H1 (cell line): ENCODE measurements around the gene CRACDL. TPM values are rescaled to one million over a fixed set of nuclear protein-coding genes. Genes with fewer than 3 reads are reported as not detected.

Source experiments
- CTCF ChIA-PET: fragments of 300-600 bp; sonication (Branson Sonifier 250); formaldehyde crosslinking; loops from one replicate; lab custom pipeline; 2021; ENCODE audit not compliant: partially characterized antibody; lab: Charles Lee
- POLR2A ChIA-PET: fragments of 300-600 bp; sonication (Branson Sonifier 250); formaldehyde crosslinking; loops from one replicate; lab custom pipeline; 2021; ENCODE audit warnings: inconsistent platforms; ENCODE audit not compliant: partially characterized antibody; lab: Charles Lee
- DNase-seq, 2 experiments: peaks; one replicate each; pipeline versions ENCODE4 v3.0.0 to v3.0.0-alpha.2; 2010 to 2022; ENCODE audit warnings: low spot score in 2 of 2, low read depth in 1 of 2, mixed read lengths in 1 of 2
- FAIRE-seq: peaks from 2 replicates; lab custom pipeline; 2011; peaks lifted over from hg19 to GRCh38; lab: Jason Lieb, UNC
- H2AFZ ChIP-seq: 2 replicates; pipeline ENCODE4 v1.8.1; 2012; ENCODE audit warnings: low read length, inconsistent platforms
- H2AK5ac ChIP-seq: 2 replicates; pipeline ENCODE4 v1.6.1; 2013; ENCODE audit warnings: low read depth, low read length
- H2BK120ac ChIP-seq: replicated peaks from 2 replicates; pipeline ENCODE3; 2013; ENCODE audit warnings: low read depth, low read length, inconsistent platforms
- H2BK12ac ChIP-seq: 2 replicates; pipeline ENCODE4 v1.6.1; 2013; ENCODE audit warnings: low read depth, low read length
- H2BK15ac ChIP-seq: 2 replicates; pipeline ENCODE4 v1.6.1; 2013; ENCODE audit warnings: low read length
- H2BK20ac ChIP-seq: 2 replicates; pipeline ENCODE4 v1.6.1; 2013; ENCODE audit warnings: low read length
- H2BK5ac ChIP-seq: 2 replicates; pipeline ENCODE4 v1.6.1; 2013; ENCODE audit warnings: low read depth, low read length
- H3K14ac ChIP-seq: 2 replicates; pipeline ENCODE4 v1.6.1; 2013; ENCODE audit warnings: inconsistent platforms; ENCODE audit not compliant: insufficient read length
- H3K18ac ChIP-seq: 2 replicates; pipeline ENCODE4 v1.6.1; 2013; ENCODE audit warnings: low read length; ENCODE audit errors: extremely low read depth
- H3K23ac ChIP-seq: 2 replicates; pipeline ENCODE4 v1.6.1; 2013; ENCODE audit warnings: inconsistent platforms; ENCODE audit not compliant: insufficient read length
- H3K23me2 ChIP-seq: 2 replicates; pipeline ENCODE4 v1.6.1; 2013; ENCODE audit warnings: low read depth, low read length
- H3K27ac ChIP-seq: 2 replicates; pipeline ENCODE4 v1.6.1; 2011; ENCODE audit warnings: low read depth, low read length, inconsistent platforms
- H3K27me3 ChIP-seq, 4 experiments: replicated peaks in 1 of 4; 1 replicate in 1 of 4; 2 replicates in 3 of 4; pipeline versions ENCODE4 v1.6.1 to v1.8.1; 2011 to 2013; ENCODE audit warnings: low read length in 3 of 4, mild to moderate bottlenecking in 3 of 4, inconsistent platforms in 2 of 4, mixed read lengths in 2 of 4, moderate library complexity in 1 of 4; ENCODE audit not compliant: control insufficient read depth in 3 of 4, insufficient read depth in 3 of 4; ENCODE audit errors: extremely low read depth in 1 of 4
- H3K36me3 ChIP-seq, 4 experiments: 2 replicates each; pipeline versions ENCODE4 v1.6.1 to v1.8.1; 2011 to 2013; ENCODE audit warnings: mild to moderate bottlenecking in 4 of 4, low read length in 3 of 4, moderate library complexity in 2 of 4, control low read depth in 1 of 4, inconsistent platforms in 1 of 4; ENCODE audit not compliant: insufficient read depth in 4 of 4, control insufficient read depth in 2 of 4
- H3K4ac ChIP-seq: replicated peaks from 2 replicates; pipeline ENCODE3; 2013; ENCODE audit warnings: low read length, low read depth, mixed read lengths, inconsistent platforms; ENCODE audit not compliant: insufficient read length
- H3K4me1 ChIP-seq, 4 experiments: replicated peaks in 1 of 4; 1 replicate in 1 of 4; 2 replicates in 3 of 4; pipeline versions ENCODE4 v1.6.1 to v1.8.1; 2011 to 2013; ENCODE audit warnings: low read length in 3 of 4, inconsistent platforms in 2 of 4, mixed read lengths in 1 of 4; ENCODE audit not compliant: insufficient read depth in 4 of 4, control insufficient read depth in 3 of 4
- H3K4me2 ChIP-seq, 2 experiments: 2 replicates each; pipeline versions ENCODE4 v1.6.1 to v1.8.1; 2011 to 2013; ENCODE audit warnings: low read depth in 2 of 2, low read length in 2 of 2, control low read depth in 1 of 2, inconsistent platforms in 1 of 2, mild to moderate bottlenecking in 1 of 2; ENCODE audit not compliant: insufficient read depth in 1 of 2
- H3K4me3 ChIP-seq, 4 experiments: fragments of 200-600, 300-600 bp in 1 of 4; sonication (generic), shearing (Covaris generic), sonication (Bioruptor Twin) in 1 of 4; 2 replicates each; pipeline versions ENCODE4 v1.5.1 to v1.8.1; 2011 to 2016; ENCODE audit warnings: low read length in 4 of 4, low read depth in 3 of 4, control low read depth in 2 of 4, inconsistent platforms in 2 of 4, mild to moderate bottlenecking in 2 of 4, mixed read lengths in 1 of 4, moderate library complexity in 1 of 4; ENCODE audit not compliant: insufficient read depth in 2 of 4; ENCODE audit errors: extremely low read depth in 1 of 4
- H3K56ac ChIP-seq: replicated peaks from 2 replicates; pipeline ENCODE3; 2013; ENCODE audit warnings: low read depth, mild to moderate bottlenecking, mixed read lengths, low read length, inconsistent platforms; ENCODE audit not compliant: insufficient read length
- H3K79me1 ChIP-seq: 2 replicates; pipeline ENCODE4 v1.6.1; 2013; ENCODE audit warnings: low read depth, low read length, control low read depth
- H3K79me2 ChIP-seq, 2 experiments: 2 replicates each; pipeline versions ENCODE4 v1.6.1 to v1.8.1; 2012 to 2013; ENCODE audit warnings: low read length in 2 of 2, mild to moderate bottlenecking in 2 of 2, inconsistent platforms in 1 of 2; ENCODE audit not compliant: insufficient read depth in 2 of 2, control insufficient read depth in 1 of 2
- H3K9ac ChIP-seq, 4 experiments: replicated peaks in 1 of 4; 1 replicate in 1 of 4; 2 replicates in 3 of 4; pipeline versions ENCODE4 v1.6.1 to v1.8.1; 2011 to 2013; ENCODE audit warnings: low read depth in 3 of 4, low read length in 3 of 4, control low read depth in 2 of 4, mild to moderate bottlenecking in 2 of 4, moderate library complexity in 2 of 4, inconsistent platforms in 1 of 4; ENCODE audit errors: extremely low read depth in 1 of 4
- H3K9me3 ChIP-seq, 2 experiments: 2 replicates each; pipeline versions ENCODE4 v1.6.1 to v1.8.1; 2012 to 2013; ENCODE audit warnings: mild to moderate bottlenecking in 2 of 2, moderate library complexity in 2 of 2, control low read depth in 1 of 2, inconsistent platforms in 1 of 2, low read depth in 1 of 2, low read length in 1 of 2, mixed read lengths in 1 of 2; ENCODE audit not compliant: insufficient read depth in 2 of 2
- H4K20me1 ChIP-seq, 2 experiments: replicated peaks in 1 of 2; 2 replicates each; pipeline versions ENCODE3 to v1.8.1; 2011 to 2013; ENCODE audit warnings: inconsistent platforms in 2 of 2, low read length in 2 of 2, mild to moderate bottlenecking in 1 of 2; ENCODE audit not compliant: insufficient read depth in 2 of 2, control insufficient read depth in 1 of 2
- H4K5ac ChIP-seq: 2 replicates; pipeline ENCODE4 v1.6.1; 2013; ENCODE audit warnings: low read length, low read depth, mixed read lengths, inconsistent platforms; ENCODE audit not compliant: insufficient read length
- H4K8ac ChIP-seq: 2 replicates; pipeline ENCODE4 v1.8.0; 2013; ENCODE audit warnings: mild to moderate bottlenecking, moderate library complexity, low read length, inconsistent platforms; ENCODE audit not compliant: insufficient read depth; ENCODE audit errors: extremely low read depth
- H4K91ac ChIP-seq: replicated peaks from 2 replicates; pipeline ENCODE3; 2013; ENCODE audit warnings: low read length, mixed read lengths, inconsistent platforms; ENCODE audit not compliant: insufficient read length
- ASH2L ChIP-seq: fragments of 200-600, 300-600 bp; sonication (generic); IDR thresholded peaks from one replicate; pipeline ENCODE4 v1.7.1; 2017; ENCODE audit warnings: low read length
- ATF3 ChIP-seq: IDR thresholded peaks from 2 replicates; pipeline ENCODE4 v1.6.1; 2011; ENCODE audit warnings: low read depth, mild to moderate bottlenecking, low read length; ENCODE audit not compliant: insufficient read depth
- BACH1 ChIP-seq: IDR thresholded peaks from 2 replicates; pipeline ENCODE4 v1.6.1; 2012; ENCODE audit warnings: low read length, improper control_type of control experiment
- BCL11A ChIP-seq, 2 experiments: IDR thresholded peaks; one replicate each; pipeline ENCODE4 v1.6.1; 2011; ENCODE audit warnings: low read depth in 2 of 2, low read length in 2 of 2, mild to moderate bottlenecking in 2 of 2
- CHD1 ChIP-seq: IDR thresholded peaks from 2 replicates; pipeline ENCODE4 v1.6.1; 2012; ENCODE audit warnings: low read depth, low read length, improper control_type of control experiment
- EZH2 ChIP-seq: fragments of 200-600 bp; sonication (generic); IDR thresholded peaks from 2 replicates; pipeline ENCODE4 v1.7.1; 2012; ENCODE audit warnings: low read depth, mild to moderate bottlenecking, moderate library complexity, low read length, inconsistent platforms; ENCODE audit not compliant: severe bottlenecking
- MAFK ChIP-seq: IDR thresholded peaks from 2 replicates; pipeline ENCODE4 v1.6.1; 2012; ENCODE audit warnings: low read depth, mild to moderate bottlenecking, improper control_type of control experiment, low read length
- POLR2A ChIP-seq, 2 experiments: IDR thresholded peaks; 1 replicate in 1 of 2; 2 replicates in 1 of 2; pipeline ENCODE4 v1.6.1; 2011; ENCODE audit warnings: low read depth in 2 of 2, low read length in 2 of 2, mild to moderate bottlenecking in 2 of 2; ENCODE audit errors: control extremely low read depth in 1 of 2
- RXRA ChIP-seq: IDR thresholded peaks from 2 replicates; pipeline ENCODE4 v1.6.1; 2011; ENCODE audit warnings: low read depth, mild to moderate bottlenecking, low read length, moderate library complexity; ENCODE audit not compliant: insufficient read depth
- SIRT6 ChIP-seq: IDR thresholded peaks from one replicate; pipeline ENCODE4 v1.7.1; 2012; ENCODE audit warnings: low read length, inconsistent platforms
- SIX5 ChIP-seq: IDR thresholded peaks from 2 replicates; pipeline ENCODE4 v1.6.1; 2011; ENCODE audit warnings: mild to moderate bottlenecking, low read depth, low read length
- TAF7 ChIP-seq: optimal IDR thresholded peaks from 2 replicates; pipeline ENCODE3; 2011; ENCODE audit warnings: low read depth, mild to moderate bottlenecking, inconsistent platforms, low read length, moderate library complexity, borderline replicate concordance
- TEAD4 ChIP-seq: IDR thresholded peaks from 2 replicates; pipeline ENCODE4 v1.6.1; 2012; ENCODE audit warnings: low read depth, low read length, inconsistent platforms, mixed read lengths
- WGBS, 2 experiments: shearing (Covaris generic) in 1 of 2; methylation state at CpG; one replicate each; pipeline versions ENCODE4 v1.1.6 to v1.1.7; 2013 to 2015; ENCODE audit warnings: low lambda C conversion rate in 2 of 2, mixed read lengths in 2 of 2, inconsistent platforms in 1 of 2, low coverage in 1 of 2, missing lambda C conversion rate in 1 of 2; ENCODE audit not compliant: insufficient replicate concordance in 2 of 2, insufficient coverage in 1 of 2, insufficient read length in 1 of 2; ENCODE audit errors: extremely low coverage in 1 of 2, missing lambda C conversion rate in 1 of 2; 5-methylcytosine and 5-hydroxymethylcytosine counted together
- polyA plus RNA-seq, 7 experiments: library from polyadenylated mRNA; depleted of rRNA in 3 of 7; stranded (reverse) in 5 of 7; unstranded in 2 of 7; fragments of >200 nt in 5 of 7; fragments of 200-250 nt in 2 of 7; gene quantifications; 1 replicate in 5 of 7; 2 replicates in 1 of 7; 4 replicates in 1 of 7; pipeline versions ENCODE4 v1.2.1 to v1.2.3, GENCODE V29; 2011 to 2013; ENCODE audit warnings: missing spikeins in 2 of 7, mixed read lengths in 2 of 7
- total RNA-seq: library from RNA; stranded (reverse); fragmentation: NEBNext Ultra II Directional; extraction: Animal tissue kit (Norgen Biotek cat#: 25700); gene quantifications from 2 replicates; pipeline ENCODE4 v1.2.1, GENCODE V29; 2021
- TF ChIP-seq, protein P1 (sequence below): IDR thresholded peaks from 2 replicates; pipeline ENCODE4 v1.6.1; 2012; ENCODE audit warnings: inconsistent platforms

Gene CRACDL
- total and polyA plus RNA-seq, 2 of the 8 experiments (the other 6 are each of a cell fraction or from before 2014, with no cell fraction given): 0.07 to 0.38 TPM

- H3K4me1 ChIP-seq: peaks cover 0 to 4% (median under 1%) of the 10 kb centered on the region in 4 experiments; a peak in 2 of 7 replicates
- H2BK12ac ChIP-seq: 0 out of 2 replicates have a peak overlapping the region, but pooled peaks have one; percentile 39
- TF ChIP-seq BACH1: no peak
- no peak for TF ChIP-seq POLR2A (IDR thresholded peaks at IDR 0.05; ENCODE audit: control extremely low read depth in 1 of 2, low read depth in 2 of 2, low read length in 2 of 2)
- no peak for TF ChIP-seq SIRT6
- TF ChIP-seq, protein P1, sequence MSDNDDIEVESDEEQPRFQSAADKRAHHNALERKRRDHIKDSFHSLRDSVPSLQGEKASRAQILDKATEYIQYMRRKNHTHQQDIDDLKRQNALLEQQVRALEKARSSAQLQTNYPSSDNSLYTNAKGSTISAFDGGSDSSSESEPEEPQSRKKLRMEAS: no peak
- no peak for TF ChIP-seq BCL11A (IDR thresholded peaks at IDR 0.05; ENCODE audit: low read depth in 2 of 2, low read length in 2 of 2)
- no peak for TF ChIP-seq MAFK
- no peak for TF ChIP-seq ATF3
- no peak for TF ChIP-seq CHD1
- TF ChIP-seq EZH2: no peak
- no peak for TF ChIP-seq SIX5
- TF ChIP-seq TAF7: no peak
- no peak for TF ChIP-seq RXRA
- no peak for TF ChIP-seq ASH2L
- TF ChIP-seq TEAD4: no peak
- CTCF ChIA-PET: interaction anchor here (1.3 kb wide), 1 partner anchor 9 kb away, joined by 3 read pairs; no protein-coding TSS in a partner anchor
- H3K4me3 ChIP-seq: no peak overlapping the region
- H3K79me2 ChIP-seq: no peaks in the 10 kb centered on the region
- no peak overlapping the region for H3K14ac ChIP-seq
- no peak overlapping the region for H3K4me2 ChIP-seq
- H4K8ac ChIP-seq: no peak overlapping the region
- DNase-seq (peak in 1 of 2 experiments; percentile 44), FAIRE-seq (no peak)
- no peak overlapping the region for H2AFZ ChIP-seq
- H3K23ac ChIP-seq: no peak overlapping the region
- no peak overlapping the region for H2AK5ac ChIP-seq
- no peak overlapping the region for H2BK5ac ChIP-seq
- no peaks in the 10 kb centered on the region for H3K79me1 ChIP-seq
- H3K9ac ChIP-seq: no peak overlapping the region
- H2BK15ac ChIP-seq: no peak overlapping the region
- H4K5ac ChIP-seq: no peak overlapping the region
- POLR2A ChIA-PET: no interaction called here
- H3K9me3 ChIP-seq: no peaks in the 10 kb centered on the region
- WGBS, 2 experiments: 93% methylated on average over 9 of the region's 9 CpGs; no CpG with 5 or more reads in 1 of the 2 experiments
- no peak overlapping the region for H4K91ac ChIP-seq
- H4K20me1 ChIP-seq: no peaks in the 10 kb centered on the region
- no peak overlapping the region for H3K27ac ChIP-seq
- no peaks in the 10 kb centered on the region for H3K27me3 ChIP-seq
- no peaks in the 10 kb centered on the region for H3K36me3 ChIP-seq
- H3K4ac ChIP-seq: no peak overlapping the region
- H2BK120ac ChIP-seq: peak overlapping the region; percentile 43
- no peak overlapping the region for H3K56ac ChIP-seq
- no peaks in the 10 kb centered on the region for H3K23me2 ChIP-seq
- H3K18ac ChIP-seq: no peak overlapping the region
- no peak overlapping the region for H2BK20ac ChIP-seq
These were observed 33.0 kb downstream of the CRACDL start for GRCh38 chr2:98903064-98903355.
